Measurements from ENCODE around the gene POC1B.
A peak's percentile ranks its signal among the peaks of the same experiment; 100 is the strongest.

Gene POC1B

GRCh38 chr12:89547101-89547500 lies 21.3 kb upstream of the POC1B start:
- DNase-seq (ENCODE audit: low read depth): no peak
- H3K4me3 ChIP-seq (ENCODE audit: control insufficient read depth, low read depth, low read length): no peak overlapping the region
- TF ChIP-seq, protein P1, sequence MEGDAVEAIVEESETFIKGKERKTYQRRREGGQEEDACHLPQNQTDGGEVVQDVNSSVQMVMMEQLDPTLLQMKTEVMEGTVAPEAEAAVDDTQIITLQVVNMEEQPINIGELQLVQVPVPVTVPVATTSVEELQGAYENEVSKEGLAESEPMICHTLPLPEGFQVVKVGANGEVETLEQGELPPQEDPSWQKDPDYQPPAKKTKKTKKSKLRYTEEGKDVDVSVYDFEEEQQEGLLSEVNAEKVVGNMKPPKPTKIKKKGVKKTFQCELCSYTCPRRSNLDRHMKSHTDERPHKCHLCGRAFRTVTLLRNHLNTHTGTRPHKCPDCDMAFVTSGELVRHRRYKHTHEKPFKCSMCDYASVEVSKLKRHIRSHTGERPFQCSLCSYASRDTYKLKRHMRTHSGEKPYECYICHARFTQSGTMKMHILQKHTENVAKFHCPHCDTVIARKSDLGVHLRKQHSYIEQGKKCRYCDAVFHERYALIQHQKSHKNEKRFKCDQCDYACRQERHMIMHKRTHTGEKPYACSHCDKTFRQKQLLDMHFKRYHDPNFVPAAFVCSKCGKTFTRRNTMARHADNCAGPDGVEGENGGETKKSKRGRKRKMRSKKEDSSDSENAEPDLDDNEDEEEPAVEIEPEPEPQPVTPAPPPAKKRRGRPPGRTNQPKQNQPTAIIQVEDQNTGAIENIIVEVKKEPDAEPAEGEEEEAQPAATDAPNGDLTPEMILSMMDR (IDR thresholded peaks at IDR 0.05; ENCODE audit: control insufficient read depth, insufficient read depth, low read depth, low read length, missing control alignments): no peak

DNA sequence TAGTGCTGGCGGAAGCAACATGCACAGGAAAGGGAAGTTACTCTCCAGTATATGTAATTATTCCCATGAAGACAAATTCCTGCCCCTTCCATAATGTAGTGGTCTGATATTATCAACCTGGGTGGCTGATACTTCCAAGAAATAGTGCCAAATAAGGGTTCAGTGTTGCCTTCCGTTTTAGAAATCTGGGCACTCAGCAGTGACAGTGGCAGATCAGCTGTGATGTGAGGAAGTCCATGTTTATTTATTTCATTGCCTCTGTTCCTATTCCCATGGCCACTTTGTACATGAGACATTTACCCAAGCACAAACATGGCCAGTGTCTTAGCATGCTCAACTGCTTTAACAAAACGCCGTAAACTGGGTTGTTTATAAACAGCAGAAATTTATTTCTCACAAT lies 20.3 kb upstream of the POC1B start:
- TF ChIP-seq, protein P1 (IDR thresholded peaks at IDR 0.05; ENCODE audit: control insufficient read depth, insufficient read depth, low read depth, low read length, missing control alignments): no peak
- no peak overlapping the region for H3K4me3 ChIP-seq (ENCODE audit: control insufficient read depth, low read depth, low read length)
- DNase-seq (ENCODE audit: low read depth): no peak

GRCh38 chr12:89544681-89545184 lies 18.9 kb upstream of the POC1B start:
- H3K4me3 ChIP-seq (ENCODE audit: control insufficient read depth, low read depth, low read length): no peak overlapping the region
- peak; percentile 57 for DNase-seq (ENCODE audit: low read depth)
- TF ChIP-seq, protein P1 (IDR thresholded peaks at IDR 0.05; ENCODE audit: control insufficient read depth, insufficient read depth, low read depth, low read length, missing control alignments): no peak

GRCh38 chr12:89544022-89544421 lies 18.2 kb upstream of the POC1B start:
- TF ChIP-seq, protein P1 (IDR thresholded peaks at IDR 0.05; ENCODE audit: control insufficient read depth, insufficient read depth, low read depth, low read length, missing control alignments): no peak
- H3K4me3 ChIP-seq (ENCODE audit: control insufficient read depth, low read depth, low read length): no peak overlapping the region
- DNase-seq (ENCODE audit: low read depth): no peak

GRCh38 chr12:89542912-89543592 lies 17.2 kb upstream of the POC1B start:
- TF ChIP-seq, protein P1 (IDR thresholded peaks at IDR 0.05; ENCODE audit: control insufficient read depth, insufficient read depth, low read depth, low read length, missing control alignments): peak; percentile 88
- DNase-seq (ENCODE audit: low read depth): peak; percentile 62
- no peak overlapping the region for H3K4me3 ChIP-seq (ENCODE audit: control insufficient read depth, low read depth, low read length)

GRCh38 chr12:89542236-89542635 lies 16.4 kb upstream of the POC1B start:
- no peak overlapping the region for H3K4me3 ChIP-seq (ENCODE audit: control insufficient read depth, low read depth, low read length)
- DNase-seq (ENCODE audit: low read depth): no peak
- TF ChIP-seq, protein P1 (IDR thresholded peaks at IDR 0.05; ENCODE audit: control insufficient read depth, insufficient read depth, low read depth, low read length, missing control alignments): no peak

Measured in AG09309 (cell line).